AG20443 (cell line): Measurements from ENCODE around the gene ADI1.

ENCODE experiments used
- DNase-seq: peaks from one replicate; pipeline ENCODE4 v3.0.0; 2012; ENCODE audit warnings: low spot score, mixed read lengths

Gene ADI1

DNA sequence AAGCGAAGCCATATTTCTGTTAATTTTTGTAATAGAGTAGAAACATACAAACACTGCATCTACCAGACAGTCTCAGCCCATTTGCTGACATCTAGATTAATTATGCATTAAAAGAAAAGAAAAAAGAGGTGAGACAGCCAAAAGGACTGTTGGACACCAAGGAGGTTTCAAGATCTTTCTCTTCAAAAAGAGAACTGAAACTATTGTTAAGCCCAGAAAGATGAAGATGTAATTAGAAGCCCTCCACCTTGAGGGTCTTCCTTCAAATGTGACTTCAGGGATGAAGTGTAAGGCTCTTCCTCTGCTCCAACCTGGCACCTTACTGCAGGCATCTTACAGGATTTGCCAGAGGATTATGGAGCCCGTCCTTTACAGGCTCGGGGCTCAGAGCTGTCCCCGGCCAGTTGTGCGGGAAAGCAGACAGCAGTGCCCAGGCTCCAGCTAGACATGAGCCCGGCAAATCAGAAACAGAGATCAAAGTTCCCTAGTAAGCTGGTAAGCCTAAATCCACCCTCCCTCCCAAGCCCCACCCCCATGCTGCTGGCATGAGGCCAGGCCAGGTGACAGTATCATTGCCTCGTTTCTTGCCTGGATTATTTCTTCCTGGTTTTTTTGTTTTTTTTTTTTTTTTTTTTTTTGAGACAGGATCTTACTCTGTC is 38.9 kb downstream of the ADI1 start:
- DNase-seq = no peak

DNA sequence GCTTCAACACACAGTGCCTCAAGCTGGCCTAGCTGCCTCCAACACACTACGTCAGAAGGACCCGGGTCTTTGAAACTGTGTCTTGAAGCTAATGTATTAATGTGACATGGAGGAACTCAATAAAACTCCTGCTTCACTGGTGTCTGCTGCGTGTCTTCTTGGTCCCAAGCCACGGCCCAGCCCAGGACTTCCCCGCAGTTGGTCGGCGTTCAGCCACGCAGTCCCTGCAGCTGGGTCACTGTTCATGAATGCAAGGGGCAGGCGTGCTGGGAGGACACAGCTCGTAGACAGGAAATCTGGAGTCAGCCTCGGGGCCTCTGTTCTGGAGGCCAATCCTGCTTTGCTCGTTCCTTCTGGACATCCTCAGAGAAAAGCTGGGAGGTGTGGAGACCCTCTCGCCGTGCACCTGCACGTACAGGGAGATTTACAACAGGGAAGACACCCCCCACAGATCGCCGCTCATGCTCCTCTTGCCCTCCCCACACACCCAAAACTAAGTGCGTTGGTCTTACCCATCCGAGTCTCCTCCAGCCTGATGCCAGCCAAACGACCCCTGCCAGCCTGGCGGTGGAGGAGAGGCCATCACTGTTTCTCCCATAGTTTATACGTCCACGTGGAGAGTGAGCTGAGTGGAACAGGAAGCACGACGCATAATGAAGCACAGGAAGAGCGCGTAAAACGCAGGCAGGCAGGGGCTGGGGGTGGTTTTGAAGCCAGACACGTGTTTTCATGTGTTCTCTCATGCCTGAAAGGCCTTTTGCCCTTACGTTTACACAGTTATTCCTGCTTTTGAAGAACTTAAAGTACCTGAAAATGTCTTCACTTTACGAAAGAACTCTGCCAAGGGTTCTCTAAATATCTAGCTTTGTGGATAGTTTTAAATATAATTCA is 39.7 kb downstream of the ADI1 start:
- no peak for DNase-seq

DNA sequence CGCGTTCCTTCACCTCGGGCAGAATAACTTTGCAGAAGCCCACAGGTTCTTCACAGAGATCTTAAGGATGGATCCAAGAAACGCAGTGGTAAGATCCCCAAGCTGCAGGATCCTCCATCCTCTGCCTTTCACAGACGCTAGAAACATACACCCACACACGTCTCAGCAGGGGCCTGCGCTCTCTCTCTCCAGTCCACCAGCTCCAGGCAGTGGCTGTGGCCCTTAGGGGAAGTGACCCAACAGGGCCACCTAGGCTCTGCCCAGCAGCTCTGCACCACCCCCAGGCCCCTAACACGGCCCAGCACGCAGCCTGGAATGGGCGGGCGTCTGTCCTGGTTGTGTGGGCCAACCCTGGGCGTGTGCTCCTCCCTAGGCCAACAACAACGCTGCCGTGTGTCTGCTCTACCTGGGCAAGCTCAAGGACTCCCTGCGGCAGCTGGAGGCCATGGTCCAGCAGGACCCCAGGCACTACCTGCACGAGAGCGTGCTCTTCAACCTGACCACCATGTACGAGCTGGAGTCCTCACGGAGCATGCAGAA is 40.4 kb downstream of the ADI1 start:
- DNase-seq = no peak

DNA sequence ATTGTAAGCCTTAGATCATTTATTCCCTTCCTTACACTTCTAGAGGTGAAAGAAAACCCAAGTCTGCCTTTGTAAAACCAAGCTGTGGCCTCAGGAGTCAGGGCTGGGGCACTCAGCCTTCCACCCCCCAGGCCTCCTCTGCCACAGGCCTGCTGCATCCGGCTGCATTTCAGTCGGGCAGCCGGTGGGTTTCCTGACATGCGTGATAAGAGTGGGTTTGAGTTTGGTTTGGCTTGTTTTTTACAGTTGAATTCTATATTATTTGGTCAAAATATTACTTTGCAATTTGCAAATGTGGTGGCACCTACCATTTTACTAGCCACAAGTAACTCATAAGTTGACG is 42.4 kb downstream of the ADI1 start:
- no peak for DNase-seq

DNA sequence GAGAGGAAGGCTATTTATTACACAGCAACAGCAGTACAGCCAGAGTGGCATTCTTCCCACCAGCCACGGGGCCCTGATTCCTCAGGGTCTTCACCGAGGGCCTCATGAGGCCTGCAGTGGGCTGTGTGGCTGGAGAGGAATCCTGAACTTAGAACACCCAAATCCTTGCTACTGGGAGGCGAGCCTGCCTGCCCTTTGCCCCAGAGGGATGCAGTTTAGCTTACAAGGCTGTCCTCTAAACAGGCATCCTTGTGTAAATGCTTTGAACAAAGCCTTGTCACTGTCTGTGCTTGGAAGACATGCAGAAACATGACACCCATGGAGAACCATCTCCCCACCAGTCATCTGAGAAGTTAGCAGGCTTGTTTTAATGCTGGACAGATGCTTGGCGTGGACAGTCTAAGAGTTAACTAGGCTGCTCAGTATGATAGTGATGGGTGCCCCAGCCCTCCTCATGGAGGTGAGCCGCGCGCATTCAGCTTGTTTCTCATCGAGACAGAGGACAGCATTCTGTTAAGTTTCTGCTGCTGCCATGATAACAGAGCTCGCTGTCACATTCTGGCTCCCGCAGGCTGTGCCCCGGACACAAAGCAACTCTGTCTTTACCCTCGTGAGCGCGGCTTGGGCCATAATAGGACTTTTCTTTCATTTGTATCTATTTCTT is 42.9 kb downstream of the ADI1 start:
- DNase-seq = no peak

DNA sequence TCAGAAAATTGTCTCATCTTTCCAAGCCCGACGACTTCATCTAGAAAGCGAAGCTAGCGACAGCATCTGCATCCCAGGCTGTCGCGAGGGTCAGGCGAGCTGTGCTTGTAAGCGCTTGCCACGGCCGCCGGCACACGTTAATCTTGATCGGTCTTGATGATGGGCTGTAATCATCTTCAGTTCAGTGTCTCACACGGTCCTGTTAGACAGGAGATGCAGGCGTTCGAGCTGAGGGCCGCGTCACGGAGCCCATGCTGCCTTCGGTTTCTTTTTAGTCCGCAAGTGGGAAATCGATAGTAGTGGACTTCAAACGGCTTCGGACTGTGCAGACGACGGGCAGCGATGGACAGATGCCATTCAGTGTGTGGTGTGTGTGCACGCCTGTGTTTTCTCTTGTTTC is 43.6 kb downstream of the ADI1 start:
- DNase-seq = no peak

DNA sequence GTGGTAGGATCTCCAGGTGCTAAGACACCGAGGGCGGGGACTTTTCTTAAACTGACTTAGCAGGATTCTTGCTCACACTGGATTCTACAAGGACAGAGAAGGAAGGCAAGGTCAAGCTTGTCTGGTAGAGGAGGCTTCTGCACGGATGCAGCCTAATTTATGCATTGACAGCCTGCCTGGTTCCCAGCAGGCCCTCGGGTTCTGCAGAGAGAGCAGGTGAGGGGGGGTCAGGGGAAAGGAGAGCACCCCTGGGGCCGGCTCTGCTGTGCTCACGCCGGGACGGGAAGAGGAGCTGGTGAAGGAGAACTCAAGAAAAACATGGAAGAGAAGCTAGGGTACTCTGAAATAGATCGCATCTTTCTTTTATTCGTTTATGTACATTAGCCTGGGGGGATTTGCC is 46.4 kb downstream of the ADI1 start:
- no peak for DNase-seq

DNA sequence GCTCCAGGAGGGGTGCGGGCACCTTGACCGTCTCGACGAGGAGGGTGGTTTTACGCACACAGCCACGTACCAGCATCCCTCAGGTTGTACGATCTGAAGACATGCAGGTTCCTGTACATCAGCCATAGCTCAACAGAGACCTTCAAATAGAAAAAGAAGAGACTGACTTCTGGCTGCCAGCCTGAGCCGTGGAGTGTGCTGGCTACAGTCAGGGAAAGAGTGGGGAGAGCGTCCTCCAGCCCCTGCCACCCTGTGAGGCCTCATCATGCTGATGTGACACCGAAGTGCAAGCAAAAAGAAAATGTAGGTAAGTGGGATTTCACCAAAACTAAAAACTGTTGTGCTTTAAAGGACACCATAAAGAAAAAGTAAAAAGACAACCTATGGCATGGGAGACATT is 47.0 kb downstream of the ADI1 start:
- DNase-seq = no peak

DNA sequence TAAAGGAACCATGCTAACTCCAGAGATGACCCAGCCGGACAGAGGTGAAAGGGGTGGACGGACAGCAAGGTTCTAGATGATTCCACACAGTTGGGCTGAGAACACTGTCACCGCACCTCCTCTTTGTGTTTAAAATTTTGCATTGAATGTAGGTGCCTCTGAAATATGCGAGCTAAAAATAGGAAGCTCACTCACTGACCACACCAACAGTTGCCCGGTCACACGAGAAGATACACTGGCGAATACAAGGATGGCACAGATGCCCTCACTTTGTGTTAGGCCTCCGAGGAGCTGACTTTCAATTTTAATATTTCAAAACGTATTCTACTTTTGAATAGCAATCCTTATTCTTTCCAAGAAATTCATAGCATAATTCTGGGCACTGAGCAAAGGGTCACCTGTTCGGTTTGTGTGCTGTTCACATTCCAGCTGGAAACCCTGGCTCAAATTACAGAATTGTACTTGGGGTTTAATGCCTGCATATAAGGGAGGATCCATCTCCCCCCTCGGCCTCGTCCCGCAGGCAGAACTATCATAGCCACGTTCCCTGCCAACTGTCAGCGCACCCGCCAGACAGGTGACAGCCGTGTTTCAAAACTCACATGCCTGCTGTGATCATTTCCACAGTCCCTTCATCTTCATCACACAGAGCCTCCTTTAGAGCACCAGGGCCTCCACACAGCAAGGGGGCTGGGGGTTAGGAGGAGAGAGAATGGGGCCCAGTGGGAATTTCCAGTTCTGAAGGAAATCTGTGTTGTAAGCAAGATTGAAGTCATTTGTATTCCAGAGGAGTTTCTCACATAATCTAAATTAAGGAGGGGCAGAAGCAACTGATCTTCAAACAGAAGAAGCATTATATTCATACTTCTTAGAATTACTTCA is 48.2 kb downstream of the ADI1 start:
- no peak for DNase-seq

DNA sequence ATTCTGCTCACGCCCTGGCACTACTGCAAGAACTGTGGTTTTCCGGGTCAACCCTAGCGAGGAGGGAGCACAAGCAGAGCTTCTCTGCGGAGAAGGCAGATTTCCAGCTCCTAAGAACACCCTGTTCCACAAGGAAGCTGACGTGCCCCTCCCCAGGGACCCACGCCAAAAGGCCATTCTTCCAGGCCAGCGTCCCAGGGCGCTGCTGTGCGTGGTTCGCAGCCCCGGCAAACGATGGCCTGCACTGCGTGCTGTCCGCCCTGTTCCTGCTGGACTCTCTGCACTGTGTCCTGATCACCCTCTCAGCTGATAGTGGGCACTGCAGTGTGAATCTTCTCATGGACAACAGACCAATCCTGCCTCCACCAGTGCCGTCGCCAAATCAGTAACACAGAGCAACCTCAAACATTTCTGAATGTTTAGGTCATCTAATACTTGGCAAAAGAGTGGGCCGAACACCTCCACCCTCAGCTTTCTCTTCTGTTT is 49.1 kb downstream of the ADI1 start:
- peak; percentile 91 for DNase-seq

DNA sequence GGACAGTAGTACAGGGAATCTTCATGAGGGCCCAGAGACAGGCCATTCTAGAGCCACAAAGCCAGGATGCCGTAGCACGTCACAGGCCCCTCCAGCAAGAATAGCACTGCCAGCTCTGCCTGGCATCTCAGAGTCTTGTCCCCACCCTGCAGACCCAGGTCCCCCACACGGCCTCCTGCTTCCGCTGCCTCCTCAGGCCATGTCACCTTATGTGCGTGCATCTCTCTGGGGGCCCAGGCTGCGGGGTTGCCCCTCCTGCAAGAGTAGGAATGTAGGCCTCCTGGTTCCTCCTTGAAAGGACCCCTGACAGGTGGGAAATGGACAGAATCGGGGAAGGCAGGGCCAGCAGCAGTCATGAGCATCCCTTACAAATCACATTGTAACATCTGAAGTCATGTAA is 49.8 kb downstream of the ADI1 start:
- no peak for DNase-seq

DNA sequence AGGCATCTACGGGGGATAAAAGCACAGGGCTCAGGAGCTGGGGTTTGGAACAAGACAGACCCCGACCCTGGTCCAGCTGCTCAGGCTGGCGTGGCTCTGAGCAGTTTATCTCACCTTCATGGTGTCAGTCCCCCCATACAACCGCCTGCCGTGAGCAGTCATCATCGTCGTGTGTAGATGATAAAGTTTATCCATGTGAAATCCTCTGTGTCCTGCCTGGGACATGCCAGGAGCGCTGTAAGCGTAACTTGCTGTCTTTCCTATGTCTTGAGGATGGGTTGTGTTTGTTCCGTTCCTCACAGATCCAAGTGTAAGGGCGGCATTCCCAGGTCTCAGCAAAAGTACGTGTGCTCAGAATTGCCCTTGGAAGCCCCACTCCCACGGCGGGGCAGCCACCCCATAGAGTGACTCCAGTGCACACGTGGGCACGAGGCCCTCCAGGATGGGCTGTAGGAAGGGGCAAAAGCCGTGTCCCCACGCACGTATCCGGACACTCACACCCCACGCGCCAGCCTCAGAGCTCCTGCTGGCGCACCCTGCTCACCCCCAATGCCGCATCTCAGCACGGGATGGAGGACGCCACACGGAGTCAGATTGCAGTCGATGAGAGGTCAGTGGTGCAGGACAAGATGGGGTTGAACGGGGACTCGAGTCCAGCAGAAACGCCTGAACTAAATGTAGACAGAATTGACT is 50.9 kb downstream of the ADI1 start:
- no peak for DNase-seq

DNA sequence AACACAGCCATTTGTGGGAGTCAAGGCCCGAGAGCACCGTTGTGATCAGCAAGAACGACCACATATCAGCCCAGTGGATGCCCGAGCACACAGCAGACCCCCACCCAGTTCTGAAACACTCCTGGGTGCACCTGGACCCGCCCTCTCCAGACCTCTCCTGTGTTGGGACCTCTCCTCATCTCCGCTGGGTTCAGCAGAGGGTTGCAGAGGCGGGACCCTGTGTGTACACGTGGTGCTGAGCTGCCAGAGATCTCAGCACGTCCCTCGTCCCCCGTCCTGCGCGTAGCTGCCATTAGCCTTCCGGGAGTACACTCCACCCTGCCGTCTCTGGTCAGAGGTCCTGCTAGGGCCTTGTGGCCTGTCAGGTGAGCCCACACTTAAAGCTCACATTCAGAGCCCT is 51.7 kb downstream of the ADI1 start:
- no peak for DNase-seq

DNA sequence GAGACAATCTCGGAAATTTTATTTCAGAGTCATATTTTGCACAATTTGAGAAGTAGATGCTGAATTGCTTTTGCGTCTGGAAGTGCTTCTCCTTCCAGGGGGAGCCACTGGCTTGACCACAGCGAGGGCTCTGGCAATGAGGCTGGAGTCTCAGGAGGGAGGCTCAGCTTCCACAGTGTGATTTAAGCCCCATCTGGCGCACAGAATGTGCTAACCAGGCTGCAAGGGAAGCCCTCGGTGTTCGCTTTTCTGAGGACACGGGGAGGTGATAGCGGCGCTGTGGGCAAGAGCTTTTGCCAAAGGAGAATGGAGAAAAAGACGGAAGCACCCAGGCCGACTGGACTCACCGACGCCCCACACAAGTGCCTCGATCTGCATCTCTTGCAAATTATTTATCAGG is 52.4 kb downstream of the ADI1 start:
- DNase-seq = no peak

DNA sequence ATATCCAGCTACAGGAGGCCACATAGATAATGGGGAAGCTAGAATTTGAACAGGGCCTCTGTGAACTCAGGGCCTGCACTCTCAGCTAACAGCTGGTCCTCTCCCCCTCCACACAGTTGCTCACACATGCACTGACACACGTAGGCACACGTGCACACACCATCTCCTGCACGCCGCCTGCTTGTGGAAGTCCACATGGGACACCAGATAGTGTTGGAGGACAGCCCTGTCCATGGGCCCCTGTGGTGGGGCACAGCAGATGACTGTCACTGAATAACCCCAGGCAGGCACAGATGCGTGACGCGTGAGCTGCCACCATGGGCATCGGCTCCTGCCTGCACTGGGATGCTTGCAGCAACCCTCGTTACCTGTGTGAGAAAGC is 52.9 kb downstream of the ADI1 start:
- no peak for DNase-seq

DNA sequence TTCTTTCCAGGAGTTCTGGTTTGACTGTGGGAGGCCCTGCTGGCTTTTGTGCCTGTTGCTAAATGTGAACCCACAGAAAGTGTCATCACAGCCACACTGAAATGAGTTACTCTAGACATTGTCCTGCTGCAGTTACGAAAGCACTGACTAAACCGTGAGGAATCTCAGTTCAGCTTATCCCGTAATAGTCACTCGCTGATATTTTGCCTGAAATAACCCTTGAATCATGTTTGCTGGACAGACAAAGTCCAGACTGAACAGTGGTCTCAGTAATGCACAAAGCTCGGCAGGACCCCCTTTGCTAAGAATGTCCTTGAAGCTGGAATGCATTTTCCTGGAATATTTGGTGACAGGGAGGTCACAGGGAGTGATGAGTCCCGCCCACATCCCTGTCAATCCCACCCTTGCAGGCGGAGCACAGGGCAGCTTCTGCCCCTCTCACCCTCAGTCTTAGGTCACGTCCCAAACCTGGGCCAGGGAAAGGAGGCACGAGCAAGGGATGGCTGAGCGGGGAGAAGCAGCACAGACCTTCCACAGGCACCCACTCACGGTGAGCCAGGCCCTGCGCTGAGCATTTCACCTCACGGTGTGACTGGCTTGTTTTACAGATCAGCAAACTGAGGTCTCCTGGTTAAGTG is 53.4 kb downstream of the ADI1 start:
- peak; percentile 92 for DNase-seq

DNA sequence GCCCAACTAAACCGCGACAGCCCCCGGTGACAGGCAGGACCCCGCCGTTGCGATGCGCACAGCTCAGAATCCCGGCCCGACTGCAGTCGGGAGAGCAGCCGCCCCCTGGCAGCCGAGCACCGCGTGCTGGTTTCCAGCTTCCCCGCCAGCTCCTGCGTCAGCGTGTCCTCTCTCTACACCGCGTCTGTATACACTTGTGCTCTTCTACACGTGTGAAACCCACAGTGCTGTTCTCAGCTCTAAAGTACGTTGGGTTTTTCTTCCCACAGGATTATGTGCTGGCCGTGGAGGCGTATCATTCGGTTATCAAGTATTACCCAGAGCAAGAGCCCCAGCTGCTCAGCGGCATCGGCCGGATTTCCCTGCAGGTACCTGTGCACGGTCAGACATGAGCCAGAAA is 54.0 kb downstream of the ADI1 start:
- DNase-seq = no peak

DNA sequence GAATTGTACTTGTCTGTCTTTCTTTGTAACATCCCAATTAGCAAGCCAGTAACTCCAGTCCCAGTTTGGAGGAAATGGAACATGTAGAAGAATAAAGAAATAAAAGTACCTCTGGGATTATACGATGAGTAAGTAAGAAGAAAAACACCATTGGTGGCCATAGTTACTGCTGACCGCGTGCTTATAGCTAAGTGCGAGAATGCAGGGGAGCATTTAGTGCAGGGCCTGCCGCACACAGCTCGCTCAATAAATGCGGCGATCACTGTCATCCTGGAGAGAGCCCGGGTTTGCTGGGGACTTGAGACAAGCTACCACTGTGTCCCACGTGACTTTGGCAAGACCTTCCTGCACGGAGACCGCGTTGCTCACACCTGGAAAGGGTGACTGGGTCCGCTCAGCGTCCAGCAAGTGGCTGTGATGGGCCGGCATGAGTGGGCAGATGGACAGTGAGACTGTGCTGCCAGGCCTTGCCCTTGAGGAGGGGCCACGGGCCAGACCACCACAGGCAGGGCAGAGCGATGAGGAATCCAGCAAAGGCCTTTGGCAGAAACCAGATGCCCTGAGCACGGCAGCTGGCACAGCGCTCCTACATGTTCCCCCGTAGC is 54.8 kb downstream of the ADI1 start:
- DNase-seq = no peak

DNA sequence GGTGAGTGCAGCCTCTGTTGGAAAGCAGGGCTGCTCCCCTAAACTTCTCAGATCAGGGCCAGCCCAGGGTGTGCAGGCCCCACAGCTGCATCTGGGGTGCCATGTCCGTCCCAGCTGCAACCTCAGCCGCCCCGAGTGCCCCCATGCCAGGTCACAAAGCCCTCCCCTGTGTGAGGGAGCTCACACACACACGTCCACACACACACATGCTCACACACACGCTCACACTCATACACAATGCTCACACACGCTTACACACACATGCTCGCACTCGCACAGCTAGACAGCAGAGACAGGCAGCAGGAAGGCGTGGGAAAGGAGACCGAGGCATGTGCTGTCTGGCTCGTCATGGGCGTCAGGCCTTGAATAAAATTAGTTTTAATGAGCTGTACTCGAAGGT is 55.4 kb downstream of the ADI1 start:
- DNase-seq = no peak

DNA sequence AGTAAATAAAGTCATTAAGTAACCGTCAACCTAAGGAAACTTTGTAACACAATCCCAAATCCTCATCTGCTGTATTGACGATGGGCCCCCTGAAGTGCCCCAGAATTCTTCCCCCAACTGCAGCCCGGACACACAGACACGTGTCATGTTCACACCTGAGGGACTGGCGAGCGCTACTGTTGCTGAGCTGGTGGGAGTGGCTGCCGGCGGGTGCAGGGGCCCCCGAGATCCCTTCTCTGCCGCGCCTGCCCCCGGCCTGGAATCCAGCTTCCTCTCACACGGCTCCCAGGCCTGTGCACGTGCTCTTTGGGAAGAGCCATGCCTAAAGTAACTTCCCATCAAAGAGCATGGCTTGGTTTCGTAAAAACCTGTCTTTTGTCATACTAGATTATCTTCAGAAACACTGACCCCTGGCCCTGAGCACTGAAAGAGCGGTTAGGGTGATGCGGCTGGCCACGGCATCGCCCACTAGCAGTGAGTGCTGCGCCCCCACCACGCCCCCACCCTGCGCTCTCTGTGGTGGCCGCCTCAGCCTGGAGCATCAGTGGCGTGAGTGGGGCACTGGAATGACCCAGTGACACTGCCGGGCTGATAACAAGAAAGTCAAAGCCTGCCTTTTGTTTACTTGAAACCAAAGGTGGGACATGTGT is 56.0 kb downstream of the ADI1 start:
- DNase-seq = no peak
